GM23248 (cell line): ENCODE results near the gene TPST1. TPM values are rescaled to one million over a fixed set of nuclear protein-coding genes. Genes with fewer than 3 reads are reported as not detected.

Experiments used
- DNase-seq: peaks from one replicate; pipeline ENCODE4 v3.0.0-alpha.2; 2015
- H2AFZ ChIP-seq: fragments of 200-600 bp; sonication (generic); 2 replicates; pipeline ENCODE4 v1.6.1; 2016; ENCODE audit warnings: antibody characterized with exemption
- H3F3A ChIP-seq: fragments of 200-600 bp; sonication (generic); 2 replicates; pipeline ENCODE4 v1.6.1; 2016; ENCODE audit warnings: mild to moderate bottlenecking, antibody characterized with exemption, mixed run types; ENCODE audit not compliant: insufficient read depth
- H3K27ac ChIP-seq: fragments of 200-600 bp; sonication (generic); 2 replicates; pipeline ENCODE4 v1.5.1; 2016; ENCODE audit warnings: mild to moderate bottlenecking
- H3K27me3 ChIP-seq: fragments of 200-600 bp; sonication (generic); replicated peaks from 2 replicates; pipeline ENCODE4 v1.6.1; 2016; ENCODE audit warnings: mild to moderate bottlenecking; ENCODE audit not compliant: insufficient read depth
- H3K36me3 ChIP-seq: fragments of 200-600 bp; sonication (generic); 2 replicates; pipeline ENCODE4 v1.6.1; 2016; ENCODE audit warnings: low read depth, mild to moderate bottlenecking
- H3K4me1 ChIP-seq: fragments of 200-600 bp; sonication (generic); 2 replicates; pipeline ENCODE4 v1.6.1; 2016; ENCODE audit warnings: mild to moderate bottlenecking; ENCODE audit not compliant: insufficient read depth
- H3K4me2 ChIP-seq: fragments of 200-600 bp; sonication (generic); one replicate; pipeline ENCODE4 v1.6.1; 2016; ENCODE audit warnings: mild to moderate bottlenecking; ENCODE audit not compliant: unreplicated experiment
- H3K4me3 ChIP-seq: fragments of 200-600 bp; sonication (generic); 2 replicates; pipeline ENCODE4 v1.5.1; 2016; ENCODE audit warnings: mild to moderate bottlenecking
- H3K79me2 ChIP-seq: fragments of 200-600 bp; sonication (generic); 2 replicates; pipeline ENCODE4 v1.6.1; 2016; ENCODE audit warnings: mild to moderate bottlenecking; ENCODE audit not compliant: insufficient read depth
- H3K9ac ChIP-seq: fragments of 200-600 bp; sonication (generic); 2 replicates; pipeline ENCODE4 v1.6.1; 2016; ENCODE audit warnings: mild to moderate bottlenecking
- H3K9me2 ChIP-seq: fragments of 200-600 bp; sonication (generic); 2 replicates; pipeline ENCODE4 v1.6.1; 2016; ENCODE audit warnings: mixed run types, mild to moderate bottlenecking, moderate library complexity; ENCODE audit not compliant: insufficient read depth
- H3K9me3 ChIP-seq: fragments of 200-600 bp; sonication (generic); one replicate; pipeline ENCODE4 v1.6.1; 2017; ENCODE audit warnings: low read depth
- H4K20me1 ChIP-seq: fragments of 200-600 bp; sonication (generic); 2 replicates; pipeline ENCODE4 v1.6.0; 2016; ENCODE audit not compliant: insufficient read depth
- EZH2 ChIP-seq: fragments of 200-600 bp; sonication (generic); IDR thresholded peaks from 2 replicates; pipeline ENCODE4 v1.6.1; 2018; ENCODE audit warnings: antibody characterized with exemption, mild to moderate bottlenecking; ENCODE audit not compliant: insufficient read depth, poor library complexity, severe bottlenecking
- EZH2phosphoT487 ChIP-seq: fragments of 200-600 bp; sonication (generic); IDR thresholded peaks from 2 replicates; pipeline ENCODE4 v1.6.1; 2018; ENCODE audit warnings: antibody characterized with exemption, moderate library complexity, mild to moderate bottlenecking, low read depth; ENCODE audit not compliant: insufficient read depth
- WGBS, 2 experiments: methylation state at CpG; one replicate each; pipeline ENCODE4 v1.1.6; 2015 to 2017; ENCODE audit warnings: low lambda C conversion rate in 2 of 2, low coverage in 1 of 2; ENCODE audit errors: missing lambda C conversion rate in 2 of 2; 5-methylcytosine and 5-hydroxymethylcytosine counted together
- in situ Hi-C: fragments of 300-500 bp; cut with MboI; formaldehyde crosslinking; loops from 2 replicates; pipeline ENCODE4 v1.15.0; 2020
- polyA plus RNA-seq: library from polyadenylated mRNA; unstranded; fragments of >200 nt; fragmentation: Nextera tagmentation; extraction: Ambion mirVana; gene quantifications from 2 replicates; pipeline ENCODE4 v1.2.1, GENCODE V29; 2016
- total RNA-seq: library from RNA; depleted of rRNA; stranded (reverse); fragments of >200 nt; shearing (Covaris generic); gene quantifications from 2 replicates; pipeline ENCODE4 v1.2.3, GENCODE V29; 2014

Gene TPST1
- total and polyA plus RNA-seq, 2 experiments from 2014 or later = 54.1 to 57.0 TPM

DNA sequence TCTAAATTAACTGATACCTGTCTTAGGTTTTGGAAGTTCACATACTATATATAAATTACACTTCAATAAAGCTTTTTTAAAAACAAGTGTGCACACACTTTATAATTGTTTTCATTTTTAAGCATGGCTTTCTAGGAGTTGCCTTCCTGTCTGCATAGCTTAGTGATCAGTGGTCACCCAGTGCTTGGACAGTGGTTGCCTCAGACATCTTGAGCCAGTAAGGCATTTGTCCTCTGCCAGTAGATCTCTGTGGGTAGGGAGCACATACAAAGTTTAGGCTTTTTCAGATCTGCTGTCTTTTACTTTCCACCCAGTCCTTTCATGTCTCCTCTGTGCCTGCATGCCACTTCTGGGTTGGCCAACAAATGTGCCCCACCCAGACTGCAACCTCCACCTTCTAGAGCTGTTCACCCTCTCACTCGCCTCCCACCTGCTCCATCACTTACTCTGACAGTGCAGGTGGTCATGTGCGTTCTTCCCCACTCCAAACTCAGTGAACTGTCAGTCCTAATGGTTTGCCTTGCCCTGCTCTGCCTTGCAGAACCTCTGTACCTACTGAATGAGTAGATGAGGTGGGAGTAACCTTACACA, 31.7 kb downstream of the TPST1 start:
- in situ Hi-C loops = no loop called here
- no peak overlapping the region for H3K27ac ChIP-seq
- peaks cover 34% of the 10 kb centered on the region for H3K4me1 ChIP-seq
- no peaks in the 10 kb centered on the region for H3K9me2 ChIP-seq
- H3K27me3 ChIP-seq = no peaks in the 10 kb centered on the region
- TF ChIP-seq EZH2 = no peak
- H3K9ac ChIP-seq = no peak overlapping the region
- no peaks in the 10 kb centered on the region for H4K20me1 ChIP-seq
- no peak overlapping the region for H2AFZ ChIP-seq
- H3K79me2 ChIP-seq = peaks cover 99% of the 10 kb centered on the region
- H3K4me3 ChIP-seq = no peak overlapping the region
- H3K4me2 ChIP-seq = no peak overlapping the region
- no peaks in the 10 kb centered on the region for H3K9me3 ChIP-seq
- H3K36me3 ChIP-seq = peaks cover 14% of the 10 kb centered on the region; the same call in 1 of the 2 replicates
- peak; percentile 48 for DNase-seq
- H3F3A ChIP-seq = peaks cover 15% of the 10 kb centered on the region; the same call in 1 of the 2 replicates
- WGBS, 2 experiments = 83 to 100% methylated on average over 2 of the region's 2 CpGs

DNA sequence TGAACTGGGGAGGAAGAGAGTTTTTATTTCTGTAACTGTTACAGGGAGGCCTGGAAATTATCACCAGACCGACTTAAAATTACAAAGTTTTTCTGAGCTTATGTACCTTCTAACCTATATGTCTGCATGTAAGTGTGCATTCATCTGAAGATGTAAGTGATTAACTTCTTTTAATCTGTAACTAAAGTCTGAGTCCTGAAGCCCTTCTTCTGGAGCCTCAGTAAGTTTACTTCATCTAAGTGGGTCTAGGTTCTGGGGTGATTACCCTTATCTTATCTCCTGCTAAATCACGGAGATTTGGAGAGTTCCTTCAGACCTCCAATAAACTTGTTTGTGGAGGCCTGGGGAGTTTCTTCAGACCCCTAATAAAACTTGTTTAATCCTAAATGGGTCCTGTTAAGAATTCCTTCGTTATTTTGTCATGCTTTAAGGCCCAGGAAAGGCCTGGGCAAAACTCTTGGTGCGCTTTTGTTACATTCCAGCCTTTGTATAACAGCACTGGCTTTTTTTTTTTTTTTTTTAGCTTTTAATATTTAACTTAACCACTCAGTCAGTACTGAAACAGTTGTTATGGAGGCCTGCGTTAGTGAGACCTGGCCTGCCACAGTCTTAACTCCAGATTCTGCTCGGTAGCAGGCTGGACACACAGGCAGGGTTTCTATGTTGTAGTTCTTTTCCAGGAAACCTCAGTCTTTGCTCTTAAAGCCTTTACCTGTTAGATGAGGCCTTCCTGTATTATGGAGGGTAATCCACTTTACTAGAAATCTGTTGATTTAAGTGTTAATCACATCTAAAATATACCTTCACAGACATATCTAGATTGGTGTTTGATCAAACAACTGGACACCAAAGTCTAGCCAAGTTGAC, 33.0 kb downstream of the TPST1 start:
- Histone ChIP-seq H3K9me2 (no peaks in the 10 kb centered on the region), H3K27ac (peak overlapping the region; percentile 8), H3K4me2 (peak overlapping the region; percentile 2), H4K20me1 (no peaks in the 10 kb centered on the region), H3F3A (peaks cover 11% of the 10 kb centered on the region; the same call in 1 of the 2 replicates), H3K36me3 (peaks cover 10% of the 10 kb centered on the region; the same call in 1 of the 2 replicates), H3K4me1 (peaks cover 34% of the 10 kb centered on the region), H3K9ac (peak overlapping the region; percentile 34), H3K79me2 (peaks cover 98% of the 10 kb centered on the region), H2AFZ (peak overlapping the region; percentile 11), H3K4me3 (no peak overlapping the region), H3K27me3 (no peaks in the 10 kb centered on the region), H3K9me3 (no peaks in the 10 kb centered on the region)
- no peak for TF ChIP-seq EZH2
- no peak for TF ChIP-seq EZH2phosphoT487
- no peak for DNase-seq
- in situ Hi-C loops = no loop called here
- 15 to 20% methylated on average over 6 of the region's 6 CpGs for WGBS, 2 experiments

DNA sequence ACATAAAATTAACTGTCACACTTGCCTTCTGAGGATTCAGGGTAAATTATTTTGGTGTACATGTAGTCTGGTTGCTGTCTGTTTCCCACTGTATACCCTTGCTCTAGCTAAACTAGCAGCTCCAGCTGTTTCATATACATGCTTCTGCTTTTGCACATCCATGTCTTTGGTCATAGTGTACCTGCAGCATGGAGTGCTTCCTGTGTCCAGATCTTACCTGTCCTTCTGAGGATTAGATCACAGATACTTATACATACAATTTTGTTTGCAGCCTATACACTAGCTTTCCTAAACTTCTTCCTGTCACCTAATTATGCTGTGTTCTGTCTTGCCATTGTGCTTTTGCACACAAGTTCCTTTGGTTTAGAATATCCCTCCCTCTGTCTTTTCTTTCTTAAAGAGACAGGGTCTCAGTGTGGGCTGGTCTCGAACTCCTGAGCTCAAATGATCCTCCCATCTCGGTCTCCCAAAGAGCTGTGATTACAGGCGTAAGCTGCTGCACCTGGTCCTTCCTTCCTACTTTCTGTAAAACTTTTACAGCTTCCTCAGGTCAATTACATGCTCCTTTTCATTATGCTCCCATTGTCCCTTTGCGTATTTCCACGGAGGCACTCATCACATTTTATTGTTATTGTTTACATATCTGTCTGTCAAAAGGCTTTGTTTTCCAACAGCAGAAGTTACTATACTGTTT, 33.8 kb downstream of the TPST1 start:
- H3K4me3 ChIP-seq = no peak overlapping the region

DNA sequence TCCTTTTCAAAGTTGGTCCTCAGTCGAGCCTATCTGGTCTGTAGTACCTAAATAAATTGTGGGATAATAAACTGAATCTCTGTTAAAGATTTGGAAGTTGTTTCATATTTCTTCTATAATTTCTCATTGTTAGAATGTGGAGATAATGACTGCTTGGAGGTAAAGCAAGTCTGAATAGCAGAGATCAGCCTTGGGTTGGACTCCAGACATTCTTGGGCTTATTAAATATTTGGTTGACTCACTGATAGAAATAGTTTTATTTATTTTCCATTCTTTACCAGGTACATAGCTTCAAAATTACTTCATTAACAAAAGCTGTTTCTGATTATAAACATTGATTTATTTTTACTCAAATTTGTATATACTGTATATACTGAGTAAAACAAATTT, 34.3 kb downstream of the TPST1 start:
- Histone ChIP-seq H3K36me3 (peaks cover 10% of the 10 kb centered on the region; the same call in 1 of the 2 replicates), H3K9ac (no peak overlapping the region), H3F3A (peaks cover 7% of the 10 kb centered on the region; the same call in 1 of the 2 replicates), H3K4me1 (peaks cover 34% of the 10 kb centered on the region), H3K4me3 (no peak overlapping the region), H2AFZ (no peak overlapping the region), H3K9me3 (no peaks in the 10 kb centered on the region), H3K79me2 (peaks cover 98% of the 10 kb centered on the region), H3K4me2 (peak overlapping the region; percentile 29), H3K9me2 (no peaks in the 10 kb centered on the region), H4K20me1 (no peaks in the 10 kb centered on the region), H3K27me3 (no peaks in the 10 kb centered on the region), H3K27ac (no peak overlapping the region)
- in situ Hi-C loops = no loop called here
- peak; percentile 27 for DNase-seq
- 15 to 20% methylated on average over 1 of the region's 1 CpG for WGBS, 2 experiments
- TF ChIP-seq EZH2 (no peak), EZH2phosphoT487 (no peak)

More for the DNA sequence above, 33.8 kb downstream of the TPST1 start:
- Histone ChIP-seq H3K4me2 (peak overlapping the region; percentile 29), H3K4me1 (peaks cover 34% of the 10 kb centered on the region), H3K9me3 (no peaks in the 10 kb centered on the region), H3K9ac (peak overlapping the region; percentile 34; the same call in 1 of the 2 replicates), H4K20me1 (no peaks in the 10 kb centered on the region), H3K36me3 (peaks cover 10% of the 10 kb centered on the region; the same call in 1 of the 2 replicates), H3K27ac (peak overlapping the region; percentile 8; the same call in 1 of the 2 replicates), H3F3A (peaks cover 7% of the 10 kb centered on the region; the same call in 1 of the 2 replicates), H3K27me3 (no peaks in the 10 kb centered on the region), H2AFZ (no peak overlapping the region), H3K79me2 (peaks cover 98% of the 10 kb centered on the region), H3K9me2 (no peaks in the 10 kb centered on the region)
- no peak for TF ChIP-seq EZH2phosphoT487
- no peak for TF ChIP-seq EZH2
- 56 to 63% methylated on average over 5 of the region's 5 CpGs for WGBS, 2 experiments
- no peak for DNase-seq
- in situ Hi-C loops = no loop called here
